WTC11 (cell line): ENCODE results near the gene SP3.

Experiments
- CTCF ChIP-seq: fragments of 200-600 bp; IDR thresholded peaks from 2 replicates; pipeline ENCODE4 v1.8.0; 2022; ENCODE audit warnings: antibody characterized with exemption
- NFATC4 ChIP-seq: fragments of 250-450 bp; sonication (Bioruptor Pico); IDR thresholded peaks from 2 replicates; pipeline ENCODE4 v1.9.0; 2021; ENCODE audit warnings: mild to moderate bottlenecking
- SMAD4 ChIP-seq: sonication (generic); formaldehyde crosslinking; IDR thresholded peaks from 2 replicates; pipeline ENCODE4 v1.8.0; 2022; ENCODE audit warnings: mild to moderate bottlenecking, missing genetic modification reagents
- TEAD4 ChIP-seq: sonication (generic); formaldehyde crosslinking; IDR thresholded peaks from 2 replicates; pipeline ENCODE4 v1.8.0; 2022; ENCODE audit warnings: mild to moderate bottlenecking, missing genetic modification reagents
- ZNF263 ChIP-seq: sonication (generic); formaldehyde crosslinking; IDR thresholded peaks from 2 replicates; pipeline ENCODE4 v1.8.1; 2022; ENCODE audit warnings: low read depth, mild to moderate bottlenecking, moderate library complexity, missing genetic modification reagents
- ZNF281 ChIP-seq: sonication (generic); formaldehyde crosslinking; IDR thresholded peaks from 2 replicates; pipeline ENCODE4 v1.8.0; 2023; ENCODE audit warnings: mild to moderate bottlenecking, missing genetic modification reagents

- TF ChIP-seq CTCF = no peak
- TF ChIP-seq NFATC4 = no peak
- no peak for TF ChIP-seq SMAD4 (CRISPR knock-in tag)
- no peak for TF ChIP-seq ZNF281 (CRISPR knock-in tag)
- no peak for TF ChIP-seq ZNF263 (CRISPR knock-in tag)
- no peak for TF ChIP-seq TEAD4 (CRISPR knock-in tag)
These were observed 5.3 kb downstream of the SP3 start for GRCh38 chr2:173959909-173960308.
